Small intestine (tissue), 7 donors: Measurements from ENCODE around the gene GLT6D1. TPM values are rescaled to one million over a fixed set of nuclear protein-coding genes. Genes with fewer than 3 reads are reported as not detected.

Experiments used
- DNase-seq, 2 donors: peaks; one replicate each; pipeline versions ENCODE4 v3.0.0 to v3.0.0-alpha.2; 2013
- FAIRE-seq: peaks from 2 replicates; lab custom pipeline; 2012; peaks lifted over from hg19 to GRCh38; lab: Jason Lieb, UNC
- H3K27ac ChIP-seq, 3 donors: one replicate each; pipeline ENCODE4 v1.5.1; 2013; ENCODE audit warnings: low read length in 2 of 3, mild to moderate bottlenecking in 2 of 3, control low read depth in 1 of 3, inconsistent platforms in 1 of 3, low read depth in 1 of 3, moderate library complexity in 1 of 3
- H3K27me3 ChIP-seq, 3 donors: one replicate each; pipeline ENCODE4 v1.6.1; 2013; ENCODE audit warnings: low read length in 3 of 3, inconsistent platforms in 1 of 3; ENCODE audit not compliant: control insufficient read depth in 3 of 3, insufficient read depth in 3 of 3
- H3K36me3 ChIP-seq, 3 donors: one replicate each; pipeline ENCODE4 v1.6.1; 2013; ENCODE audit warnings: low read length in 3 of 3, inconsistent platforms in 1 of 3, low read depth in 1 of 3, mild to moderate bottlenecking in 1 of 3, moderate library complexity in 1 of 3; ENCODE audit not compliant: control insufficient read depth in 3 of 3, insufficient read depth in 2 of 3
- H3K4me1 ChIP-seq, 3 donors: one replicate each; pipeline ENCODE4 v1.6.1; 2013; ENCODE audit warnings: low read length in 2 of 3, inconsistent platforms in 1 of 3, low read depth in 1 of 3, mild to moderate bottlenecking in 1 of 3, moderate library complexity in 1 of 3; ENCODE audit not compliant: control insufficient read depth in 3 of 3, insufficient read depth in 2 of 3
- H3K4me3 ChIP-seq, 3 donors: one replicate each; pipeline ENCODE4 v1.5.1; 2013; ENCODE audit warnings: low read length in 3 of 3, control low read depth in 1 of 3, inconsistent platforms in 1 of 3, low read depth in 1 of 3, mild to moderate bottlenecking in 1 of 3, moderate library complexity in 1 of 3
- H3K9me3 ChIP-seq, 2 donors: one replicate each; pipeline ENCODE4 v1.6.1; 2013; ENCODE audit warnings: low read depth in 1 of 2, low read length in 1 of 2; ENCODE audit not compliant: control insufficient read depth in 2 of 2, insufficient read depth in 1 of 2
- WGBS, 3 donors: extraction: QIAGEN DNeasy Blood & Tissue Kit; methylation state at CpG; one replicate each; pipeline ENCODE4 v1.1.7; 2013; 5-methylcytosine and 5-hydroxymethylcytosine counted together
- polyA plus RNA-seq, 4 donors: library from polyadenylated mRNA; stranded (reverse) in 3 of 4; unstranded in 1 of 4; fragments of 200-250 nt in 3 of 4; fragments of 120-200 nt in 1 of 4; gene quantifications; one replicate each; pipeline versions ENCODE4 v1.2.1 to v1.2.3, GENCODE V29; 2013
- donor health status: healthy with polysubstance abuse.
- donor health status: control.
- donor health status: control.
- donor health status: Bipolar disorder and iron deficiency.
- donor health status: healthy.

Gene GLT6D1
- polyA plus RNA-seq, 4 donors = not detected

DNA sequence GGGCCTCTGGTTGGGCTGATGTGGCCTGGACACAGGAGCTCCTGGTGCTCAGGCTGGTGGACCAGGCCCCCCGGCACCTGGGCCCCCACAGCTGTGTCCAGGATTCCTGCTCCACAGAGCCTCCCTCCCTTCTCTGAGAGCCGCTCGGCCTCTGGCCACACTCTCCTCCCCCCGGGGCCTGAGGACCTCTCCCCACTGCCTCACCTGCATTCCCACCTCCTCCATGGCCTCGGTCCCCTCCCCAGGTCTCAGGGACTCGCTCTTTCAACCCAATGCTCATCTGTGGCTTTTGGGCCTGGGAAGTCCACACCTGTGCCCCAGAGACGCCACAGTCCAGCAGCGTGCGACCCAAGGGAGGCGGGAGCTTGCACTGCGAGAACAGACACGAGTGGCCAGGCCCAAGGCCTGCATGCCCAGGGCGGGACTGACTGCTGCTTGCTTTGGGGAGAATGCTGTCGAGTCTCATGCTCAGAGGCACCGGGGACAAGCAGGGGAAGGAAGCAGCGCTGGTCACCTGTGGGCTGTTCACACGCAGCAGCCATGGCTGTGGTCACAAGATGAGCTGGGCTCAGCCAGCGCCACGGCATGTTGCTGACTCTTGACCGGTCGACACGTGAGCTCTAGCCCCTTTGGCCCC lies 63.2 kb downstream of the GLT6D1 start:
- no peaks in the 10 kb centered on the region for H3K27me3 ChIP-seq
- FAIRE-seq (no peak), DNase-seq (no peak)
- H3K4me1 ChIP-seq = no peaks in the 10 kb centered on the region
- no peaks in the 10 kb centered on the region for H3K36me3 ChIP-seq
- no peaks in the 10 kb centered on the region for H3K9me3 ChIP-seq
- WGBS, 3 donors = 66 to 79% (median 73%) methylated on average over 22 of the region's 22 CpGs
- H3K4me3 ChIP-seq = no peak overlapping the region
- H3K27ac ChIP-seq = no peak overlapping the region

DNA sequence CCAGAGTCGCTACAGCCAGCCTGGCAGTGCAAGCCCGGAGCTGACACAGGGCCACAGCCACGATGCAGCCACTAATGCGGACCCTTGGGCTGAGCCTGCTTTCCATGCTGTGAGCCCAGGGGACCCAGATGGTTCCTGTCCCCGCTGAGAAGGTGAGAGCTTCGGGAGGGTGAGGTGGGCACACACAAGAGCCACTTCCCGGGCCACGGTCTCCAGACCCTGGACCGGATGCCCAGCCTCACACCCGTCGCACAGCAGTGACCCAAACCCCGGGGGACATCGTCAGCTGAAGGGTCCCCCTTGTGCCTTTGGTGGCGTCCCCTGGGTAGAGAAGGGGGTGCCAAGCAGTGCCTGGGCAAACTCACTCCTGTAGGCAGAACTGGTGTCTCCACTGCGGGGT lies 64.4 kb downstream of the GLT6D1 start:
- no peaks in the 10 kb centered on the region for H3K4me1 ChIP-seq
- FAIRE-seq = no peak
- no peaks in the 10 kb centered on the region for H3K36me3 ChIP-seq
- no peak overlapping the region for H3K27ac ChIP-seq
- WGBS, 3 donors = 87 to 92% (median 90%) methylated on average over 14 to 15 of the region's 15 CpGs
- no peaks in the 10 kb centered on the region for H3K9me3 ChIP-seq
- H3K27me3 ChIP-seq = peaks cover 0 to 3% (median 0%) of the 10 kb centered on the region in 3 donors
- DNase-seq = no peak
- no peak overlapping the region for H3K4me3 ChIP-seq

DNA sequence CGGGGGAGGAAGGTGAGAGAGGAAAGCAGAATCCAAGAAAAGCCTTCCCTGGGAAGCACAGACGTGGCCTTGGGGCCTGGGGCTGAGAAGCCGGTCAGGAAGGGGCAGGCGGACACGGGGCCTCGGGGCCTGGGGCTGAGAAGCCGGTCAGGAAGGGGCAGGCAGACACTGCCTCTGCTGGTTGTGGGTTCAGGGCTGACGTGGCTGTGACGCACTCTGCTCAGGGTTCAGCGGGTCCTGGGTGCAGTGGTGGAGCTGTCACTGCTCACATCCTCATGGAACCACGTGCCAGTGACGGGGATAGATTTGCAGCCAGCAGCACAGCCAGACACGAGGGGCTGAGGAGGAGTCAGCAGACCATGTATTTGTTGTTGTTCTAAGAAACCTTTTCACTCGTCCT lies 65.0 kb downstream of the GLT6D1 start:
- WGBS, 3 donors = 65 to 77% (median 72%) methylated on average over 14 of the region's 14 CpGs
- H3K27ac ChIP-seq = no peak overlapping the region
- no peaks in the 10 kb centered on the region for H3K4me1 ChIP-seq
- no peaks in the 10 kb centered on the region for H3K36me3 ChIP-seq
- H3K27me3 ChIP-seq = peaks cover 0 to 3% (median 0%) of the 10 kb centered on the region in 3 donors
- FAIRE-seq (no peak), DNase-seq (no peak)
- H3K4me3 ChIP-seq = no peak overlapping the region
- no peaks in the 10 kb centered on the region for H3K9me3 ChIP-seq

Other genes with a start within 250 kb of the GLT6D1 start
- gene PPP1R26, start 159.8 kb downstream of the GLT6D1 start, polyA plus RNA-seq = 10 to 100 TPM in 2 of 4 donors, 1 to 10 TPM in 2; 6.5 to 16.6 (median 10.0) TPM
- 10 to 100 TPM; 32.4 to 65.9 (median 41.6) TPM for gene MRPS2, start 138.9 kb downstream of the GLT6D1 start, polyA plus RNA-seq
- not detected for gene LCN1, start 118.1 kb downstream of the GLT6D1 start, polyA plus RNA-seq
- gene OBP2A, start 93.4 kb downstream of the GLT6D1 start, polyA plus RNA-seq = under 1 TPM in 1 of 4 donors, not detected in 3; 0.09 TPM
- not detected for gene PAEP, start 77.8 kb downstream of the GLT6D1 start, polyA plus RNA-seq
- gene LCN9, start 23.8 kb upstream of the GLT6D1 start, polyA plus RNA-seq = not detected
- not detected for gene SOHLH1, start 59.9 kb upstream of the GLT6D1 start, polyA plus RNA-seq
- under 1 TPM in 2 of 4 donors, not detected in 2; 0.22 to 0.25 TPM for gene KCNT1, start 62.6 kb upstream of the GLT6D1 start, polyA plus RNA-seq